Limb (tissue), 2 donors: Measurements from ENCODE around the gene WWOX.

ENCODE experiments used
- DNase-seq, 2 donors: peaks; one replicate each; pipeline ENCODE4 v3.0.0-alpha.2; 2016; ENCODE audit errors: extremely low spot score in 2 of 2

Gene WWOX

GRCh38 chr16:78294538-78295225 is 195.2 kb downstream of the WWOX start:
- DNase-seq: no peak

GRCh38 chr16:78297066-78297666 is 197.7 kb downstream of the WWOX start:
- DNase-seq: no peak

- DNase-seq: no peak
Measured at GRCh38 chr16:78298986-78299385, 199.5 kb downstream of the WWOX start.

- DNase-seq: no peak
Measured at GRCh38 chr16:78300469-78300868, 201.0 kb downstream of the WWOX start.

GRCh38 chr16:78303946-78304345 is 204.5 kb downstream of the WWOX start:
- no peak for DNase-seq

GRCh38 chr16:78306361-78306760 is 206.9 kb downstream of the WWOX start:
- DNase-seq: no peak

- no peak for DNase-seq
Measured at GRCh38 chr16:78307824-78308528, 208.5 kb downstream of the WWOX start.

GRCh38 chr16:78309763-78310162 is 210.3 kb downstream of the WWOX start:
- DNase-seq: no peak

- no peak for DNase-seq
Measured at GRCh38 chr16:78310196-78310595, 210.7 kb downstream of the WWOX start.

- DNase-seq: no peak
Measured at GRCh38 chr16:78310990-78311561, 211.6 kb downstream of the WWOX start.

GRCh38 chr16:78311831-78312230 is 212.4 kb downstream of the WWOX start:
- DNase-seq: no peak

- no peak for DNase-seq
Measured at GRCh38 chr16:78317564-78318240, 218.2 kb downstream of the WWOX start.

- no peak for DNase-seq
Measured at GRCh38 chr16:78321620-78322360, 222.3 kb downstream of the WWOX start.

GRCh38 chr16:78323315-78323714 is 223.9 kb downstream of the WWOX start:
- no peak for DNase-seq

- no peak for DNase-seq
Measured at GRCh38 chr16:78324649-78325285, 225.3 kb downstream of the WWOX start.

- DNase-seq: no peak
Measured at GRCh38 chr16:78325468-78326352, 226.3 kb downstream of the WWOX start.

- no peak for DNase-seq
Measured at GRCh38 chr16:78326731-78327130, 227.3 kb downstream of the WWOX start.

GRCh38 chr16:78331731-78332130 is 232.3 kb downstream of the WWOX start:
- DNase-seq: no peak

GRCh38 chr16:78333808-78334207 is 234.4 kb downstream of the WWOX start:
- no peak for DNase-seq

- no peak for DNase-seq
Measured at GRCh38 chr16:78340590-78340989, 241.1 kb downstream of the WWOX start.
